ENCODE measurements around the gene CNOT10.

The CNOT10 gene

DNA sequence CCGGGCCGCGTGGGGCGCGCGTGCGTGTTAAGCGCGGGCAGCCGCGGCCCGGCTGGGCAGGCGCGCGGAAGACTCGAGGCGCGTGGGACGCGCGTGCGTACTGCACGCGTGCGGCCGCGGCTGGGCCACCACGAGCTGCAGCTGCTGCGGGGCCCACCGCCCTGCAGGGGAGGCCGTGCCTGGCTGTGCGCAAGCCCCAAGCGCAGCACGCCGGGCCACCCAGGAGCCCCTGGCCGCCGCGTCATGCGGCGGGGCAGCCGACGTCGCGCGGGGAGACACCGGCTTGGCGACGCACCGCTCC is 132.2 kb downstream of the CNOT10 start:
- in situ Hi-C loops (cut with MboI; ENCODE audit: low sequenced_read_pairs): no loop called here

DNA sequence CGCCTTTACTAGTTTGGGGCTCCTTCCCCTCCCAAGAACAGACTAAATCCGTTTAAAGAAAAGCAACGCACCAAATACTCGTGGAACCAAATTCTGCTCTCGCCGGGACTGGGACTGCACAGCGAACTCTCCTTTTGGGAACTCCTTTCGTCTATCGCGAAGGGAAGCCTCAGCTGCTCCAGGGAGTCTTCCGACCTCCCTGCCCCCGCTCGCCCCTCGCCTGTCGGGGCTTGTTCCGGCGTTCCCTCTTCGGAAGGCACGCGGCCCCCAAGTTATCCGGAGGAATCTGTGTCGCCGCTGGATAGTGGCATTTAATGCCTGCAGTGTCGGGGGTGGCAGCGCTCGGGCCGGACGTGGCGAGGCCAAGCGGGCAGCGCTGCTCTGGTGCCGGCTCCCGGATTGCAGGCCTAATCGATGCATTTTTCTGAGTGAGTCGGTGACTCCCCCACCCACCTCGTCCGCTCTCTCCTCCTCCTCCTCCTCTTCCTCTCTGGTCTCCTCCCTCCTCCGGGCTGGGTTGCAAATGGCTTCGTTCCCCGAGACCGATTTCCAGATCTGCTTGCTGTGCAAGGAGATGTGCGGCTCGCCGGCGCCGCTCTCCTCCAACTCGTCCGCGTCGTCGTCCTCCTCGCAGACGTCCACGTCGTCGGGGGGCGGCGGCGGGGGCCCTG is 132.7 kb downstream of the CNOT10 start, which contains the start of gene TRIM71:
Gene TRIM71, plus strand, starts transcription at position 440 of the 671 bp plus-strand sequence. Its CDS starts 84 bp downstream, at position 524.
- in situ Hi-C loops (cut with MboI; ENCODE audit: low sequenced_read_pairs): no loop called here

DNA sequence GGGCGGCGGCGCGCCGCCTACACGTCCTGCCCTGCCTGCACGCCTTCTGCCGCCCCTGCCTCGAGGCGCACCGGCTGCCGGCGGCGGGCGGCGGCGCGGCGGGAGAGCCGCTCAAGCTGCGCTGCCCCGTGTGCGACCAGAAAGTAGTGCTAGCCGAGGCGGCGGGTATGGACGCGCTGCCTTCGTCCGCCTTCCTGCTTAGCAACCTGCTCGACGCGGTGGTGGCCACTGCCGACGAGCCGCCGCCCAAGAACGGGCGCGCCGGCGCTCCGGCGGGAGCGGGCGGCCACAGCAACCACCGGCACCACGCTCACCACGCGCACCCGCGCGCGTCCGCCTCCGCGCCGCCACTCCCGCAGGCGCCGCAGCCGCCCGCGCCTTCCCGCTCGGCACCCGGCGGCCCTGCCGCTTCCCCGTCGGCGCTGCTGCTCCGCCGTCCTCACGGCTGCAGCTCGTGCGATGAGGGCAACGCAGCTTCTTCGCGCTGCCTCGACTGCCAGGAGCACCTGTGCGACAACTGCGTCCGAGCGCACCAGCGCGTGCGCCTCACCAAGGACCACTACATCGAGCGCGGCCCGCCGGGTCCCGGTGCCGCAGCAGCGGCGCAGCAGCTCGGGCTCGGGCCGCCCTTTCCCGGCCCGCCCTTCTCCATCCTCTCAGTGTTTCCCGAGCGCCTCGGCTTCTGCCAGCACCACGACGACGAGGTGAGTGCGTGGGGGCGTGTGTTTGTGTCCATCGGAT is 133.4 kb downstream of the CNOT10 start:
- in situ Hi-C loops (cut with MboI; ENCODE audit: low sequenced_read_pairs): no loop called here

DNA sequence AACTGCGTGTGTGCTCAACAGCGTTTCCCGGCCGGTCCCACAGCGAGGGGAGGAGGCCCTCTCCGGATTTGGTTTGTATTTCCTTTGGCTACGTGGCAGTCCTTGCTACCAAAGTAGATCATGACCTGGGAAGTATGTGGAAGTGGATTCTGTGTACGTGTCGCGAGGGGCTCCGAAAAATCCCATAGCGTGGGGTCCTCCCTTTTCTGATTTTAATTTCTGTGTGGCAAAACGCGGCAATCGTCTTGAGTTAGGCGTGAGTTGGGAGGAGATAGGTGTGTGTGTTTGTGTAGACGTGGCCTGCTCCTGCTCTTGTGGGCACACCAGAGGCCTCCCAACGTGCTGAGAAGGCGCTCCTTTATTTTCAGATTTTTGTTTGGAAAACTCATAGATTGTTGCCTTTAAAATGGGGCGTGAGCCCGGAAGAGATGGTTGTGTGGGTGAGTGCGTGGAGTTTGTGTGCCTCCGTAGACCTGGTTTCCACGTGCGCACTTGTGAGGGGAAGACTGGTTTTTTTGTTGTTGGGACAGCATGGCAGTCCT is 134.1 kb downstream of the CNOT10 start:
- in situ Hi-C loops (cut with MboI; ENCODE audit: low sequenced_read_pairs): no loop called here

DNA sequence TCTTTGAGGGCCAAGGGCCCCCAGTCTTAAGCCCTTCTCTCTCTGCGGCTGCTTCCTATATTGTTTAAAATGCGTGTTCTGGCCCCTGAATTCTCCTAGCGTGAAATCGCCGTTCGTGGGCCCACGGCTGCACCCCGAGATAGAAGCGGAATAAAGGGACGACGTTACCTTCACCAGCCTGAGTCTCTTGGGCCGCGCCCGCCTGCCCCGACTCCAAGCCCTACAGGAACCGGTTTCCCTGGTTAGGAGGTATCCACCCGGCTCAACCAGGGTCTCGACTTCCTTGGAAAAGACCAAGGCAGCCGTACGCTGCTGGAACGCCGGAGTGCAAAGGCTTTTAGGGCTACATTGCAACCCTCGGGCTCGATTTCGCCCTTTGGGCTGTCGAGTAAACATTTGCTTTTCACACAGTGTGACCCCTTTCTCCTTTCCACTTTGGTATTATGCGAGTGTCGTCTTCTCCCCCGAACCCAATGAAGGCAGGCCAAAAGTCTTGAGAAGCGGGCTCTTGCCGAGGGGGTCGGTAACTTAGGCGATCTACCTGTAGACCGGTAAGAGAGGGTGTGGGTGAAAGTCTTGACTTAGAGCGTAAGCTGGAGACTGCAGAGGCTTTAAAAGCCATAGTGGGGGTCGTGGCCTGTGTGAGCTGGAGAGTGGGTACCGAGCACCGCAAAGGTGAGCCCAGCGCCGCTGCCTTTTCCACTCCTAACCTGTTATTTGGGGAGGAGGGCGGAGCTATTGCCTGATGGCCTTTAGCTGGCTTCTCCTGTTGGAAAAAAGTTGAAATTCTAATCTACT is 134.8 kb downstream of the CNOT10 start:
- in situ Hi-C loops (cut with MboI; ENCODE audit: low sequenced_read_pairs): no loop called here

DNA sequence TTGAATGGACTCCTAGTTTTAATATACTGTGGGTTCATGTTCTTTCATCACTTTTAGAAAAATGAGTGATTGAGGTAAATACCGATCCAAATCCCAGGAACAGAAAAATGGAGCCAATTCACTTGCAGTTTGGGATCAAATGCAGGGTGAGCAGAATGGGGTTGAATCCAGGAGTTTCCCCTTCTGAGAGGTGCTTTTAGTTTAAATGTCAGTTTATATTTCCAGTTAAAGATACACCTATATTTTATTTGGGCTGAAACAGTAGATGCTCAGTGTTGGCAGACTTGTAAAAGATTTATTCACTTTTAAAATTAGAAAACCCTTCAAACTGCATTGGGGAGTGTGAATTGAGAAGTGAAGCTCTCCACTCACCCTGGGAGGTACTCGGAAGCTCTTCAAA is 135.4 kb downstream of the CNOT10 start:
- in situ Hi-C loops (cut with MboI; ENCODE audit: low sequenced_read_pairs): no loop called here

DNA sequence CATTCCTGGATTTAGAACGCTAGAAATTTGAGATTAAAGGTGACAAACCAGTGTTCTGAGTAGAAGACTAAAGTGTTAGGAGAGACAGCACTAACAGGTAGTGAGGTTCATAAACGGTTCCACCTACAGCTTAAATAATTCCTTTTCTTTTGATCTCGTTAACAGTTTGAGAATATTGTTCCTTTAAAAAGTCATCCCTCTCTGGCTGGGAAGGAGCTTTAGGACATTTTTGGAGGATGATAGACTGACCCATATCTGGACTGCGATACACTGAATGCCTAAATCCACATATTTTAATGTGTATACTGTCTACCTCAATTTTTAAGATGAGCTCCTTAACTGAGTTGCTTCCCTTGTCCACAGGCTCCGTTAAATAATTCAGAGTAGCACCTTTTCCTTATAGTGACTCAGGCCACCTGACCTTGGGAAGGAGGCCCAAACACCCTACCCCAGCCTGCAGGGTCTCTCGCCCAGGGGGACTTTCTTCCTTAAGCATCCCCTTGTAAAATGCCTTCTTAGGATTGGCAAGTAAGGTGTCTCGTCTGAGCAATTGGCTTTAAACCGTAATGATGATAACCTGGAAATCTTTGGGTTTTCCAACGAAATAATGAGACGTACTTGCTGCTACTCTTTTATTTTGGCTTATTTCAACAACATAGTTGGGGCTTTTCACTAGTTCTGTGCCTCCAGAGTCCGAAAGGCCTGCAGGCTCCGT is 136.1 kb downstream of the CNOT10 start:
- in situ Hi-C loops (cut with MboI; ENCODE audit: low sequenced_read_pairs): no loop called here

DNA sequence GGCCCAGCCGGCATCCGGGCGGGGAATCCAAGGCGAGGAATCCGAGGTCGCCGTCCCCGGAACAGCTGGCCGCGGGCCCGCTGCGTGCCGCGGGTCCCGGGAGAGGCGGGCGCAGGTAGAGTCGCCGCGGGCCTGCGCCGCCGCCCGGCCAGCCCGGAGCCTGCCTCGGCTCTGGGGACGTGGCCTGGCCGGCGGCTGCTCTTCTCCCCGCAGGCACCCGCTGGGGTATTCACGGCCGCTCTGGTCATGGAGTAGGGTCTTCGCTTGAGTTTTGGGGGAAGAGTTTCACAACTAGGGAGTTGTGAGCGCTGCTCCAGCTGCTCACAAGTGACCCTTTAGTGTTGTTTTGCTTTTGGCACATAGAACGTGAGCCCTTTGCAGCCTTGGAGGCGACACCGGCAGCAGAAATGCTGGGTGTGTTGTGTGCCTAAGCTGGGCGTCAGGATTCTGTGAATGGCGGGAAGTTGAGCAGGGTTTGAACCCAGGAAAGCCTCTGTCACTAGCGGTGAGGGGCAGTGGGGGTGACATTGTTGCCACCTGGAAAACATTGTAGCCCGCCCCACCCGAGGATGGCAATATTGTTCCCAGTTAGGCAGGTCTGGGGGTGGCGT is 136.8 kb downstream of the CNOT10 start:
- in situ Hi-C loops (cut with MboI; ENCODE audit: low sequenced_read_pairs): no loop called here

DNA sequence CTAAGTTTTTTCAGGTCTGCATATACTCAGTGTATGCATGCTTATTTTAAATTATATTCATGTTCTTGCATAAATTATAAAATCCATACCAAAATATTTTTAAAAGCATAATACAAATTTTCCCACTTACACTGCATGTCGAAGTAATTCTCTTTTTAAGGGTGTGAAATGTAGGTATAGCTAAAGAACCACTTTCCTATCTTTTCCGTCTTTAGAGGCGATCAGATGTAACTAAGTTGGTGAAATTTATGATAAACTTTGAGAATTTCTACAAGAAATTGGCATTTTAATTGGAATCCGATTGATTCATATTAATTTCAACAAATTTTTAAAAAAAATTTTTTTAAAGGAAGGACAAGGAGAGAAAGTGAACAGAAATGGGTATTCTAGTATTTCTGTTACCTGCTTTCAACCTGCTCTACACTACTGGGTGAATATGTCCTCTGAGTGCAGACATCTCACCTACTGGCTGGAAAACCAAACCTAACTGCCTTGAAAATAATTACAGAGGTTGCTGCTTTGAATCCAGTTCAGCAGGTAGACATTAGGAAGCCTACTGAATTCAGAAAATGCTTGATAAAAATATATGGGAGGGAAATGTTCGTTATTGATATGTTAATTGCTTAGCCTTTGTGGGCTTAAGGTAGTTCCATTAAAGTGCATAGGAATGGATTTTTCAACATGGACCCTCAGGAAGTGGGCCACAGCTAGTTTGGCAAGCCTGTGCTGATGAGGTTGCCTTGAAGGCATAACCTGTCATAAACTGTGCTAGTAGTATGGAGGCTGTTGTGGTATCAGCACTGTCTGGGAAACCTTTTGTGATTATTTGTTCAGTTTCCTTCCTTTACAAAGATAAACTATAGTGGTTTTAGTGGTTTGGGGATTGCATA is 137.9 kb downstream of the CNOT10 start:
- in situ Hi-C loops (cut with MboI; ENCODE audit: low sequenced_read_pairs): no loop called here

Measured in HL-60/S4 (cell line).